ENCODE measurements around the gene PLPPR1.
"Not testable (repeated sequence)": the region's sequence is repeated elsewhere in the genome, so short reads cannot be mapped to it uniquely, and the experiment has no call there.

The PLPPR1 gene

DNA sequence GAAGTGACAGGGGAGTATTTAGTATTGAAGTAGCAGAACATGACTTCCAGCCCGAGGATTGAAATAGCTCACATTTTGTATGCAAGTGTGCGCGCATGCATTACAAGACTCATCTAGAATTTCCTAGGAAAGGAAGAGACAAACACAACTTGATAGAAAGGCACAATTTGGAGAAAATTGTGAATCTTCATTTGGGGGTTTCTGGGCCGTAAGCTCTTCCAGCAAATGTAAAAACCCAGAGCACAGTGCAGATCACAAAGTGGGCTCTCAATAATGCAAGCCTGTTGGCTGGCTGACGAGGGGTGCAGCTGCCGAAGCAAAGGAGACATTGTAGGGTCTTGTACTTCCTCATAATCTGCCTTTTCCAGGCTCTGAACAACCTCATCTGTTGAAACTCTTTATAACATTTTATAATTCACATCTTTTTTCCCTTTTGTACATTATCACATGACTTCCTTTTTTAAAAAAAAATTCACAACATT lies 247.3 kb downstream of the PLPPR1 start:
- DNase-seq (ENCODE audit: low read depth in 2 of 2), result no peak

DNA sequence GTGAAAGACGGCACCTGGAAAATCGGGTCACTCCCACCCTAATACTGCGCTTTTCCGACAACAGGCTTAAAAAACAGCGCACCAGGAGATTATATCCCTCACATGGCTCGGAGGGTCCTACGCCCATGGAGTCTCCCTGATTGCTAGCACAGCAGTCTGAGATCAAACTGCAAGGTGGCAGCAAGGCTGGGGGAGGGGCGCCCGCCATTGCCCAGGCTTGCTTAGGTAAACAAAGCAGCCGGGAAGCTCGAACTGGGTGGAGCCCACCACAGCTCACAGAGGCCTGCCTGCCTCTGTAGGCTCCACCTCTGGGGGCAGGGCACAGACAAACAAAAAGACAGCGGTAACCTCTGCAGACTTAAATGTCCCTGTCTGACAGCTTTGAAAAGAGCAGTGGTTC lies 262.5 kb downstream of the PLPPR1 start:
- not testable (repeated sequence) for DNase-seq (ENCODE audit: low read depth in 2 of 2)

DNA sequence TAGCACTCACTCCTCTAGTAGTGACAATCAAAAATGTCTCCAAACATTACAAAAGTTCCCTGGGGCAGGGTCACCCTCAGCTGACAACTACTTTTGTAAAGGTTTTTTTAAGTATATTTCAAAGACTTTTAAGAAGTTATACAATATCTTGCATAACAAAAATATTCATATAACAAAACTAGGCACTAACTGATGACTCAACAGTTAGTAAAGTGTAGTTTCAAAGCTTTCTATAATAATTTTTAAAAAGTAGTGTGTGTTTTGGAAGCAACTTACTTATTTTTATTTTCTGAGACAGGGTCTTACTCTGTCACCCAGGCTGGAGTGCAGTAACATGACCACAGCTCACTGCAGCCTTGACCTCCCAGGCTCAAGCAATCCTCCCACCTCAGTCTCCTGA lies 271.4 kb downstream of the PLPPR1 start:
- DNase-seq (ENCODE audit: low read depth in 2 of 2), result no peak

DNA sequence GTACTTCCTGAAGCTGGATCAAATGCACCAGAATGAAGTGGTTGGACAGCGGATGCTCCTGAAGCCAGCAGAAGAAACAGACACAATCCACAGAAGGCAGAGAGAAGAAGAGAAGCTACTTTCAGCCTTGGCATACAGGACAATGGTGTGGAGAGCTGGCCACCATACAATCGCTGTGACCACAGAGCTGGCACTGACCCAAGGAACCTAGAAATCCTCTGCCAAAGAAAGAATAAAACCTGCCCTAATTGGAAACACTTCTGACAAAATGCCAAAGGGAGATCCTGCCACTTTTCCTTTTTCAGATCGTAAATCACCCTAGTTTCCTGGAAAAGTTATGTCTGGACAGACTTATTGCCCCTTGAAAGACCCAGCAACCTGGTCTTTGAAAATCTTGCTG lies 278.5 kb downstream of the PLPPR1 start:
- DNase-seq (ENCODE audit: low read depth in 2 of 2), result no peak

DNA sequence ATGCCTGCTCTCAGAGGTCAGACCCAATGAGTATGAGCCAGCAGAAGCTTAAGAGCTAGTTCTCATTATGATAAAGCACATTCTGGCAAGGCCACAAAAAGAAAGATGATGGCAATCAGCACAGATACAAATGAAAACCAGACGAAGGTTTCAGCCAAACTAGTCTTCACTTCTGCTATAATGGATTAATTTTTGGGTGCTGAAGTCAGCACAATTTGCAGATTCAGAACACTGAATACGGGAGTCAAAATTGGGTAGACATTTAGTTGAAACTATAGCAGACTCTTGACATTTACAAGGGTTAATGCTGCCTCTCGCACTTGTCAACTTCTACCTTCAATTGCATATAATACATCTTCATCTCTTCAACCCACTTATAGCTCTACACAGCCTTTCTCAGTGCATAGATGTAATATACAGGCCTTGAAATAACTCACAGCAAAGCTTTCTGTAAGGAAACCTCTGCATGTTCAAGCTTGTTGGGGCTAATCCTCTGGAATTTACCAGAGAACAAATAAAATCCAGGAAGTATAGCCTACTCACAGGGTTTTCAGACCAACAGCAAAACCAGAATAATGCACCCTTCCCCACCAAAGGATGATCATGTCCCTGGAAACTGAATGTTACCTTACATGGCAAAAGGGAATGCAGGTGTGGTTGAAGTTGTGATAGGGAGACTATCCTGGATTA lies 279.1 kb downstream of the PLPPR1 start:
- no peak for DNase-seq (ENCODE audit: low read depth in 2 of 2)

DNA sequence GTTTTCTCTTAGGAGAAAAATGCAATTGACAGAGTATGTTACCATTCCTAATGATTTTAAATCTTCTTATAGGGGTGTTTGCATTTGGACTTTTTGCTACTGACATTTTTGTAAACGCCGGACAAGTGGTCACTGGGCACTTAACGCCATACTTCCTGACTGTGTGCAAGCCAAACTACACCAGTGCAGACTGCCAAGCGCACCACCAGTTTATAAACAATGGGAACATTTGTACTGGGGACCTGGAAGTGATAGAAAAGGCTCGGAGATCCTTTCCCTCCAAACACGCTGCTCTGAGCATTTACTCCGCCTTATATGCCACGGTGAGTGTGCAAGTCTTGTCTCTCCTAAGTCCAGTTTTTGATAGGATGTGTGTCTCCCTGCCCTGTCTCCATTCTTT lies 280.6 kb downstream of the PLPPR1 start:
- no peak for DNase-seq (ENCODE audit: low read depth in 2 of 2)

DNA sequence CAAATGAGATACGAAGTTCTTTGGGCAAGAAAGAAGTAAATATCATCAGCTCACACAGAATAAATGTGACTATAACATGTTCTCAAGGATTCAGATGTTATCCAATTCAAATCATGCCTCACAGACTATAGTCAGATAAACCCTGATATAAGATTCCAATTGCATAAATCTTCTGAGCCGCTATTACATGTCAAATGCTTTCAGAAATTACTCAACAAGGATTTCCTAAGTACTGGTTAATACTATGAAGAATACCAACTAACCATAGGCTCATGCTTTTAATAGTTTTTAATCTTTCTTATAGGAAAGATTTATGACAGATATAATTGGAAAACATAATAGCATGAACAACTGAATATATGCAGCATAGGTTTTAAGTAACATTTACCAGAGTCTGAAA lies 282.7 kb downstream of the PLPPR1 start:
- DNase-seq (ENCODE audit: low read depth in 2 of 2), result no peak

DNA sequence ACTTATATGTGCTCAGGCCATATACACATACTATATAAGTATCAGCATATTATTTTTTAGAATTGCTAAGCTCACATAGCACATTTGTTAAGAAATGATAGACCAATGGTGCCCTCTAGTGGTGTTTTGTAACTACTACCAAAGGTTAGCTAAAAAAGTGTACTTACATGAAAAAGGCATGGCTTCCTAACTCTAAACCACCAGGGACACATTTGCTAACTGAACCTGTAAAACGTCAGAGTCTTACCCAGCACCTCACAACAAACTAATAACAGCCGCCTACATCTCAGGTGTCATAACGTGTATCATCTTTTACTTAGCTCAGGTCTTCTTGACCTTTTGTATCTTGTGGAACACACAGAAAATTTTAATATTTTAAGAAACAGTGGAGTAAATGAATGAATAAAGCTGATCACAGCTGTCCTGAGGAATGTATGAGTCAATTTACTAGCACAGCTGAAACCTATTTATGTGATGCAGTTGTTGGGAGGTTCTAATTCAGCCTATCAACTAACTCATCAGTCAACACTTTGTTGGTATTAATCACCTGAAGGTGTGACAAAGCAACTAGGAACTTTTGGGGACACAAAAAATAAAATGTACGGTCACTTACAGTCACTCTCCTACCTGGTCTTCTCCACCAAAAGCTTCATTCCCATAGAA lies 283.4 kb downstream of the PLPPR1 start:
- no peak for DNase-seq (ENCODE audit: low read depth in 2 of 2)

DNA sequence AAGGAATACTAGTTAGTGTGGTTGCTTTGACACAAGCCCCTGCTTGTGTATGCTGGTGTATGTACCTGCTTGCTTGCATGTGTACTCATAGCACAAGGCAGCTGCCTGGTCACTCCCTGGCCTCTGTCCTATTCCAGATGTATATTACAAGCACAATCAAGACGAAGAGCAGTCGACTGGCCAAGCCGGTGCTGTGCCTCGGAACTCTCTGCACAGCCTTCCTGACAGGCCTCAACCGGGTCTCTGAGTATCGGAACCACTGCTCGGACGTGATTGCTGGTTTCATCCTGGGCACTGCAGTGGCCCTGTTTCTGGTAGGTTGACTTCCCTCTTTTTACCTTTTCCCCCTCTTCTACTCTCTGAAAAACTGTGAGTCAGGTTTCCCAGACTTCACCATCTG lies 284.1 kb downstream of the PLPPR1 start:
- DNase-seq (ENCODE audit: low read depth in 2 of 2), result no peak

DNA sequence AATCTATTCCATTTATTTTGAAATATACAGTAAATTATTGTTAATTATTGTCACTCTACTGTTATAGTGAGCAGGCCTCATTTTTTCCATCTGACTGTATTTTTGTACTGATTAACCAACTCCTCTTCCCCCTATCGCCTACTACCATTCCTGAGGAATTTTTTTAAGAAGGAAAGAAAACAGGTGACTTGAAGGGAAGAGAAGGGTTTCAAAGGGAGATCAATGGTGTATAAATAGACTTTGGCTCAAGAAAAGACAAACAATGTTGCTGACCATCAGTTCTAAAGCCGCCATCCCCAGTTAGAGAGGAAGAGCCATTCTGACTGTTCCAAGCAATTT lies 286.6 kb downstream of the PLPPR1 start:
- no peak for DNase-seq (ENCODE audit: low read depth in 2 of 2)

DNA sequence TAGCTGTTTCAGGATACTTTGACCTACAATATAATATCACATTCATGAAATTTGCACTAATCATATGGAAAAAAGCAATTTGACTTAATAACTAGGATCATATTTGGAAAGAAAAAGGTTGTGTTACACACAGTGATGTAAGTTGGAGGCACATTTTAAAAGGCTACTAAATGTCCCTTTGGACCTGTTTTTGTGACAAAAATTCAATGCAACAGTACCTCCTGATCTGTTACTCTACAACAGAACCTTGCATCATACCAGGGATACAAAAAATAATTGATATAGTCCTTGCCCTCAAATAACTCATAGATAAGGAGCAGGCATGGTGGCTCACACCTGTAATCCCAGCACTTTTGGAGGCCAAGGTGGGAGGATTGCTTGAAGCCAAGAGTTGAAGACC lies 289.2 kb downstream of the PLPPR1 start:
- DNase-seq (ENCODE audit: low read depth in 2 of 2), result no peak

DNA sequence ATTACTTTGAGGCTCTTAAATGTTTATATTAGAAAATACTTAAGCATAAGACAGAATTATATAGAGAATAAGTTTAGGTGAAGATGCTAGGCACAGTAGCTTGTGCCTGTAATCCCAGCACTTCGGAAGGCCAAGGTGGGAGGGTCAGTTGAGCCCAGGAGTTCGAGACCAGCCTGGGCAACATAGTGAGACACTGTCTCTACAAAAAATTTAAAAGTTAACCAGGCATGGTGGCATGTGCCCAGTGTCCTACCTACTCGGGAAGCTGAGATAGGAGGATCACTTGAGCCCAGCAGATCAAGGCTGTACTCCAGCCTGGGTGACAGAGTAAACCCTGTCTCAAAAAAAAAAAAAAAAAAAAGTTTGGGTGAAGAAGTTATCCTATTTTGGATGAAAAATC lies 294.6 kb downstream of the PLPPR1 start:
- DNase-seq (ENCODE audit: low read depth in 2 of 2), result no peak

DNA sequence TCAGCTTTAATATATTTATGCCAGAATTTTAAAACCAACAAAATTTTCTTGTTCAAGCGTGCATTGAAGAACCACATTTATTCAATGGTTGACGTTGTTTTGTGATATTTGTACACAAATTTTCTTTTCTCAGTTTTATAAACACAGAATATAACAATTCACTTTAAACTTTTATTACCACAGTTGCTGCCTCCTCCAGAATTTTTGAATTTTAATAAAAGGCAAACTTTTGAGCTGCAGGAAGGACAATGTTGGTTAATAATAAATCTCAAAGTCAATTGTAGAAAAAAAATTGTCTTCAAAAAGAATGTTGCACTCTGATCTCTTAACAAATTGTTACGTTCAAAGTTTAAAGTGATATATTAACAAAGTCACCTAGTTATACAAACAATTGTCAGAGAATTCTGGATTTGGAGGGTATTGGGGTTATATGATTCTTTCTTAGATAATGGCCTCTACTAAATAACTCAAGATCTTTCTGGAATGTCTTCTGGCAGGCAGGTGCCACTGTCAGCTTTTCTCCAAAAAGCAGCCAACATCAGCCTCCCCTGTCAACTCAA lies 295.8 kb downstream of the PLPPR1 start:
- no peak for DNase-seq (ENCODE audit: low read depth in 2 of 2)

DNA sequence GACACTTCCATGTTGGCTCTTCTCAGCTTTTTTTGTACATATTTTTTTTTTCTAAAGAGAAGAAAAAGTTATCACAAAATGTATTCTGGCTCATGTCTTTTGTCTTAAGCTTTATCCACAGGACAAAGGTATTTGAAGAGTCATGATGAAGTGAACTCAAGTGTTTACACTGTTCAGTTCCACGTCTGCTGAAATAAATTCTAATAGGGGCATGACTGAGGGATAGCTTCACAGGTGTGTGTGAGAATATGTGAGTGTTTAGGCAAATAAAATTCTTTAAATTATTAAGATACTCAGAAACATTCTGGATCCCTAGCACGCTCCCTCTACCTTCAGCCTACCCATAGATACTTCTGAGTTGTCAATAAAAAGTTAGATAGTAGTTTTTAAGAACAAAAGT lies 296.5 kb downstream of the PLPPR1 start:
- no peak for DNase-seq (ENCODE audit: low read depth in 2 of 2)

DNA sequence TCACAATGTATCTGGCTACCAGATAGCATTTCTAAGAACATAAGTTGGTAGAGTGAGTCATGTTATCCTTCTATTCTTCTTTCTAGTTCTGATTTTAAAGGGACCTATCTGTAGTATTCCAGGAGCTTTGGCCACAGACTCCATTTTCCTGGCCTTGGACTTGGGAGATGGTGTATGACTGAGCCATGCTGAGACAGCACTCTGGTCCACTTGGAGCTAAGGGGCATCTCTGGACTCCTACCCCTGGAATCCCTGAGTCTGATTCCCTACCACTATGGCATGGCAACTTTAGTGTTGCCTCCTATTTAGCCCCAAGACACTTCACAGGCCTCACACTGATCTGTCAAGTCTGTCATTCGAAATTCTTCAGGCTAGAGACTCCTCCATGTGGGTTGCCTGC lies 297.5 kb downstream of the PLPPR1 start:
- DNase-seq (ENCODE audit: low read depth in 2 of 2), result no peak

DNA sequence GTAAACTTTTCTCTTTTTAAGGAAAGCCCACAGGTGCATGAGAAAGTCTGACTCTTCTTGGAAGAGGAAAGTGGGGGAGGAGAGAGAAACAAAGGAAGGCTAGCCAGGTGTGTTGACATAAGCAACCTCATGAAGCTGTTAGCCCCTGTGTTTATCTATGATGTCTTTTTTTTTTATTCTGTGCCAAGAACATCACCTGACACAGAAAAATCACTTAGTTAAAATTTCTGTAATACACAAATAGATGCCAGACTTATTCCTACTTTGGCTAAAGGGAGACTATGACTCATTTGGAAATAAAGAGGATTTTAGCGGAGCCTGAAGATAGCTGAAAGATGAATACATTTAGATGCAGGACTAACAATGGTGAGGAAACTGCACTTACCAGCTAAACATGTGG lies 298.0 kb downstream of the PLPPR1 start:
- no peak for DNase-seq (ENCODE audit: low read depth in 2 of 2)

DNA sequence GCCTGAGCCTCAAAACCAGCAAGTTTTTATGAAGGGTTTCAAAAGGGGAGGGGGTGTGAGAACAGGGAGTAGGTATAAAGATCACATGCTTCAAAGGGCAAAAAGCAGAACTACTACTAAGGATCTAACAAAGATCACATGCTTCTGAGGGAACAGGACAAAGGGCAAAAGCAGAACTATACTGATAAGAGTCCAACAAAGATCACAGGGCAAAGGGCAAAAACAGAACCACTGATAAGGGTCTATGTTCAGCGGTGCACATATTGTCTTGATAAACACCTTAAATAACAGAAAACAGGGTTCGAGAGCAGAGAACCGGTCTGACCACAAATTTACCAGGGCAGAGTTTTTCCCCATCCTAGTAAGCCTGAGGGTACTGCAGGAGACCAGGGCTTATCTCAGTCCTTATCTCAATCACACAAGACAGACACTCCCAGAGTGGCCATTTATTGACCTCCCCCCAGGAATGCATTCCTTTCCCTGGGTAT lies 298.9 kb downstream of the PLPPR1 start:
- not testable (repeated sequence) for DNase-seq (ENCODE audit: low read depth in 2 of 2)

DNA sequence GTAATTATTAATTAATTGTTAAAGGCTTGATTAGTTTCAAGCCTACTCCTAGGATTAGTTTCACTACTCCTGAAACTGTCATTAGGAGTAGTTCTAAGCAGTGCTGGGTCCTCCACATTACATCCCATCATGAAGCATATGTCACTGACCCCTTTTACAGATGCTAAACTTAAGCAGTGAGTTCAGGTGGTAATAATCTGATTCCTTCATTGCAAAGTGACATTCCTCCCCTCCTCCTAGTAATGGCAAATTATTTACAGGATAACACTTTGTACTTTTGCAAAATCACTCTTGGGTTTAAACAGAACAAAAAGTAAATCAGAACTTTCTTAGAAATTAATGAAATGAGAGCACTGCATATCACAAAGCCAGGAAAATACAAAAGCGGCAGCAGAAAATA lies 303.8 kb downstream of the PLPPR1 start:
- no peak for DNase-seq (ENCODE audit: low read depth in 2 of 2)

DNA sequence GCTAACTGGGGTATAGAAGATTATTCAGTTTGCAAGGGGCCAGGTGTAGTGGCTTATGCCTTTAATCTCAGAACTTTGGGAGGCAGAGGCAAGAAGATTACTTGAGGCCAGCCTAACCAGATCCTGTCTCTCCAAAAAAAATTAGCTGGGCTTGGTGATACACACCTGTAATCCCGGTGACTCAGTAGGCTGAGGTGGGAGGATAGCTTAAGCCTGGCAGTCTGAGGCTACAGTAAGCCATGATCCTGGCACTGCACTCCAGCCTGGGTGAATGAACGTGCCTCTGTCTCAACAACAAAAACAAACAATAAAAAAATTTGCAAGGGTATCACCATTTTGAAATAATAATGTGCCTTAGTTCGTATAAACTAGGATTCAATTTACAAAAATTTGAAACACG lies 305.0 kb downstream of the PLPPR1 start:
- no peak for DNase-seq (ENCODE audit: low read depth in 2 of 2)

DNA sequence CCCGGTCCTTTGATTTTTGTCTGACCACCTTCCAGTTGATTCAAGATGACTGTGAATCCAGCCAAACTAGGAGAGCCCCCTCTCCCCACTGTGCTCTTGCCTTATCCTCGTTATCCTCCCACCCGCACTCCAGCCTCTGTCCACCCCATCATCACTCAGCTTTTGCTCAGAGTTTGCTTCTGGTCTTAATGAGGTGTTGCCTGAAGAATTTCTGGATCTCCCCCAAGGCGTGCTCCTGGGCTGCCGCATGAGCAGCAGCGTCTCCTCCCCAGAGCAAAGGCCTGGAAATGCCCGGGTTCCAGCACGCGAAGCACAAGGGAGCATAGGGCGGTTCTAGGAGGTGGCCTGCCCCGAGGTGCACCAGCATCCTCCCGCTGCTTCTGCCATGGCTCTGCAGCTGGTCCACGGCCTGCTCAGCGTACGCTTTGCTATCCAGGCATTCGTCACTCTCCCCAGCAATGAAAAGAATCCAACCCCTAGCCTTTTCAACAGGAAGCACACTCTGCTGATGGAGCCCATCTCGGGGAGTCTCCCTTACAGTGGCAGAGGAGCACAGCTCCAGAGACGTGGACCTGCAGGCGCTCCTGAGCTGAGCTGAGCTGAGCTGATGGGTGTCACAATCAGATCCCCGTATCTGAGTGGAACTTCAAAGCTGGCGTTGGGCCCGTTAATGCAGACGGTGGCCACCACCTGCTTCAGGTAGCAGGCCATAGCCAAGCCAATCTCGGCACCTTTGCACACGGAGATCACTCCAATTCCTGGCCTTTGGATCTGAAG lies 305.6 kb downstream of the PLPPR1 start:
- no peak for DNase-seq (ENCODE audit: low read depth in 2 of 2)

DNA sequence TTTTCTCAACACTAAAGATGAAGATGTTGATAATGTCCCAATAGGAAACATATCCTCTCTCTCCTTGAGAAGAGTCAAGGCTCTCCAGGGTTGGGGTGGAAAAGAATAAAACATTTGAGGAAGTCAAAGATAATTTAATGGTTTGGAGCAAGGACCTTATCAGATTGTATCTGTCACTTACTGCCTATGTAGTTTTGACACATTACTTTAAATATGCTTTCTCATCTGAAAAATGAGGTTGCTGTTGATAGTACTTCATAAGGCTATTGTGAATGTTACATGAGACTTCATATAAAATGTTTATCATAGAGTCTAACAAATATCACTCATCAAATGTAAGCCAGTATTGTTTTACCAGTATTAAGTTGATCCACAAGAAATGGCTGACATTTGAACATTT lies 307.6 kb downstream of the PLPPR1 start:
- no peak for DNase-seq (ENCODE audit: low read depth in 2 of 2)

DNA sequence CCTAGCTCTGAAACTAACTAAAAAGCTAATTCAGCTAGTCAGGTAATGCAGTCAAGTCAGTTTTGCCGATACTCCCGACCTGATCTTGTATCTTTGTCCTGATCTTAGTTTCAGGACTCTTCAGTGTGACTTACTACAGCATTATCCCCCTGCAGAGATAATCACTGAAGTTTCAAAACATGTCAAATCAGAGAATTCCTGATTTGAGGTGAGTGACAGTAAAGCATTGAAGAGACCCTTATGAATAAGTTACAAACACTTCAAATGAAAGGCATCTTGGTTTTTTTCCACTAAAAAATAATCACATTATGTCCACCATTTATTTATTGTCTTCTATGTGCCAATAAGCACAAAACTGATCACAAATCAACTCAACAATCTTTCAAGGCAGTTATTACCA lies 308.7 kb downstream of the PLPPR1 start:
- DNase-seq (ENCODE audit: low read depth in 2 of 2), result no peak

DNA sequence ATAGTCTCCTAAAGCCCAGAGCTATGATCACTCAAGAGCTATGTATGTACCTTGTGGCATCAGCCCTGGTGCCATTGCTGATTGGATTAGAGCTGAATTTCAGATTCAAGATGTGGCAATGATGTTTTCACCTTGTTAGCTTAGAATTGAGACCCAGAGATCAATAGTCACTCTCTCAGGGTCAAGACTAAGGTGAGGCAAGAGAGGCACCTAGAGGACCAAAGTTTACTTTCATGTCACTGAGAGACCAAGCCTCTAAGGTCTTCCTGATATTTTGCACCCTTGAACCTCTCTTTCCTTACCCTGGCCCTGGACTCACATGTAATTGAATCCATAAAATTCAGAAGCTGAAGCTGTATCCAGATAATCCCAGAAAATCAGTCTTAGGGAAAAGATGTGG lies 313.4 kb downstream of the PLPPR1 start:
- DNase-seq (ENCODE audit: low read depth in 2 of 2), result no peak

Data from stimulated activated CD8-positive, alpha-beta memory T cell treated with anti-CD3 and anti-CD28 coated beads, Interleukin-7, amount 100 ng/mL, for 1 hour (primary cell).